OCI-LY3 (cell line): Measurements from ENCODE around the gene STK32C.

Experiments
- H2AFZ ChIP-seq: fragments of 200-600, 300-600 bp; shearing (Covaris generic); 2 replicates; pipeline ENCODE4 v1.6.0; 2014; ENCODE audit warnings: antibody characterized with exemption, low read depth, low read length
- H3K27ac ChIP-seq: fragments of 200-600, 300-600 bp; sonication (generic); 2 replicates; pipeline ENCODE4 v1.5.1; 2014; ENCODE audit warnings: mild to moderate bottlenecking, low read length, moderate library complexity, mixed read lengths
- H3K27me3 ChIP-seq: fragments of 200-600, 300-600 bp; sonication (generic); 2 replicates; pipeline ENCODE4 v1.6.1; 2014; ENCODE audit warnings: low read depth, low read length, mixed read lengths
- H3K36me3 ChIP-seq: fragments of 200-600, 300-600 bp; sonication (generic); replicated peaks from 2 replicates; pipeline ENCODE3; 2014; ENCODE audit warnings: low read depth, low read length, mixed read lengths
- H3K4me1 ChIP-seq: fragments of 300-600, 200-600 bp; sonication (generic); 2 replicates; pipeline ENCODE4 v1.6.1; 2014; ENCODE audit warnings: low read length, mixed read lengths
- H3K4me2 ChIP-seq: fragments of 200-600, 300-600 bp; sonication (generic); 2 replicates; pipeline ENCODE4 v1.6.1; 2014; ENCODE audit warnings: low read length, mixed read lengths
- H3K4me3 ChIP-seq: fragments of 300-600, 200-600 bp; sonication (generic); 2 replicates; pipeline ENCODE4 v1.5.1; 2014; ENCODE audit warnings: antibody characterized with exemption, mild to moderate bottlenecking, low read length, moderate library complexity
- H3K79me2 ChIP-seq: fragments of 300-600, 200-600 bp; shearing (Covaris generic); 2 replicates; pipeline ENCODE4 v1.6.1; 2014; ENCODE audit warnings: mild to moderate bottlenecking, low read length, mixed read lengths
- H3K9ac ChIP-seq: fragments of 300-600, 200-600 bp; shearing (Covaris generic); 2 replicates; pipeline ENCODE4 v1.6.0; 2014; ENCODE audit warnings: mild to moderate bottlenecking, low read length, moderate library complexity
- H3K9me3 ChIP-seq: fragments of 200-600, 300-600 bp; shearing (Covaris generic); 2 replicates; pipeline ENCODE4 v1.6.1; 2014; ENCODE audit warnings: low read length, mixed read lengths; ENCODE audit not compliant: insufficient read depth
- H4K20me1 ChIP-seq: fragments of 200-600, 300-600 bp; sonication (generic); 2 replicates; pipeline ENCODE4 v1.6.1; 2016; ENCODE audit warnings: low read length, mixed read lengths; ENCODE audit not compliant: insufficient read depth
- CTCF ChIP-seq: fragments of 200-600, 300-600 bp; sonication (generic); IDR thresholded peaks from 2 replicates; pipeline ENCODE4 v1.5.1; 2014; ENCODE audit warnings: antibody characterized with exemption, low read length, low read depth
- EZH2phosphoT487 ChIP-seq: fragments of 200-600 bp; shearing (Covaris generic); IDR thresholded peaks from 2 replicates; pipeline ENCODE4 v1.6.1; 2018; ENCODE audit warnings: antibody characterized with exemption, mixed run types, low read depth

The STK32C gene

GRCh38 chr10:132241086-132241485, 66.7 kb downstream of the STK32C start:
- TF ChIP-seq EZH2phosphoT487 (no peak), CTCF (no peak)
- no peak overlapping the region for H2AFZ ChIP-seq
- H3K9ac ChIP-seq, result no peak overlapping the region
- H4K20me1 ChIP-seq, result no peaks in the 10 kb centered on the region
- H3K27ac ChIP-seq, result no peak overlapping the region
- no peaks in the 10 kb centered on the region for H3K36me3 ChIP-seq
- H3K9me3 ChIP-seq, result no peaks in the 10 kb centered on the region
- no peak overlapping the region for H3K4me3 ChIP-seq
- H3K4me2 ChIP-seq, result no peak overlapping the region
- no peaks in the 10 kb centered on the region for H3K27me3 ChIP-seq
- H3K79me2 ChIP-seq, result no peaks in the 10 kb centered on the region
- H3K4me1 ChIP-seq, result no peaks in the 10 kb centered on the region

GRCh38 chr10:132240581-132240980, 67.2 kb downstream of the STK32C start:
- Histone ChIP-seq H3K4me3 (no peak overlapping the region), H3K27me3 (no peaks in the 10 kb centered on the region), H3K36me3 (no peaks in the 10 kb centered on the region), H3K4me2 (no peak overlapping the region), H3K79me2 (no peaks in the 10 kb centered on the region), H3K4me1 (no peaks in the 10 kb centered on the region), H3K27ac (no peak overlapping the region), H3K9me3 (no peaks in the 10 kb centered on the region), H4K20me1 (no peaks in the 10 kb centered on the region), H3K9ac (no peak overlapping the region), H2AFZ (no peak overlapping the region)
- TF ChIP-seq EZH2phosphoT487 (no peak), CTCF (no peak)

GRCh38 chr10:132240156-132240555, 67.6 kb downstream of the STK32C start:
- Histone ChIP-seq H4K20me1 (no peaks in the 10 kb centered on the region), H3K9me3 (no peaks in the 10 kb centered on the region), H3K79me2 (no peaks in the 10 kb centered on the region), H3K4me2 (no peak overlapping the region), H2AFZ (no peak overlapping the region), H3K4me3 (no peak overlapping the region), H3K4me1 (no peaks in the 10 kb centered on the region), H3K27ac (no peak overlapping the region), H3K9ac (no peak overlapping the region), H3K27me3 (no peaks in the 10 kb centered on the region), H3K36me3 (no peaks in the 10 kb centered on the region)
- TF ChIP-seq EZH2phosphoT487 (no peak), CTCF (no peak)

- no peak overlapping the region for H3K4me2 ChIP-seq
- no peak for TF ChIP-seq EZH2phosphoT487
- TF ChIP-seq CTCF, result no peak
- no peak overlapping the region for H2AFZ ChIP-seq
- no peaks in the 10 kb centered on the region for H3K9me3 ChIP-seq
- no peak overlapping the region for H3K9ac ChIP-seq
- no peaks in the 10 kb centered on the region for H3K27me3 ChIP-seq
- no peaks in the 10 kb centered on the region for H3K4me1 ChIP-seq
- H3K27ac ChIP-seq, result no peak overlapping the region
- H4K20me1 ChIP-seq, result no peaks in the 10 kb centered on the region
- no peaks in the 10 kb centered on the region for H3K79me2 ChIP-seq
- H3K4me3 ChIP-seq, result no peak overlapping the region
- no peaks in the 10 kb centered on the region for H3K36me3 ChIP-seq
Measured at GRCh38 chr10:132239126-132240031, 68.4 kb downstream of the STK32C start.
